Measurements from ENCODE around the gene OLFML3.

Gene OLFML3

DNA sequence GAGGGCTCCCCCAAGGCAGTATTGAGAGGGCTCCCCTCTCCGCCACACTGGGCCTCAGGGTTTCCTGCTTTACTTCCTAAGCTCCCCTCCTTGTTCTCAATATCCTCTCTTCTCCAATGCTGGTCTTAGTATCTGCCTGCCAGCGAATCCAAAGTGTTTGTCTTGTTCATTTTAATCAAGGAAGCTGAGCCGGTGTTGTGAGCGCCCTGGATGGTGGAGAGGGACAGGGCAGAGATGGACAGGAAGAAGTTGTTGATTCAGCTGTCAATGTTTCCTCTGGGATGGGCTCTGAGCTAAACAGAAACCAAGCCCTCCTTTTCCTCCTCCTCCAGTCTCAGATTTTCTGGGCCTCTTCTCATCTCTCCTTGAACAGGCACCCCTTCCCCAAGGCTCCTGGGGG lies 5.4 kb downstream of the OLFML3 start:
- Histone ChIP-seq H3K4me2 (ENCODE audit: low read length) (no peak overlapping the region), H3K4me3 (ENCODE audit: low read length) (no peak overlapping the region), H3K27ac (ENCODE audit: low read length) (no peak overlapping the region), H3K79me2 (ENCODE audit: low read length) (no peaks in the 10 kb centered on the region), H2AFZ (ENCODE audit: low read depth, low read length) (no peak overlapping the region), H3K27me3 (ENCODE audit: low read depth, low read length) (no peaks in the 10 kb centered on the region), H3K36me3 (replicated peaks; ENCODE audit: low read depth, low read length) (no peaks in the 10 kb centered on the region), H4K20me1 (ENCODE audit: insufficient read depth, low read length) (no peaks in the 10 kb centered on the region), H3K9ac (ENCODE audit: low read length) (no peak overlapping the region), H3K4me1 (ENCODE audit: low read length) (no peaks in the 10 kb centered on the region), H3K9me3 (ENCODE audit: insufficient read depth, low read length) (no peaks in the 10 kb centered on the region)
- TF ChIP-seq EZH2phosphoT487 (IDR thresholded peaks at IDR 0.05; ENCODE audit: low read depth) (no peak), CTCF (IDR thresholded peaks at IDR 0.05; ENCODE audit: low read depth, low read length) (no peak)

DNA sequence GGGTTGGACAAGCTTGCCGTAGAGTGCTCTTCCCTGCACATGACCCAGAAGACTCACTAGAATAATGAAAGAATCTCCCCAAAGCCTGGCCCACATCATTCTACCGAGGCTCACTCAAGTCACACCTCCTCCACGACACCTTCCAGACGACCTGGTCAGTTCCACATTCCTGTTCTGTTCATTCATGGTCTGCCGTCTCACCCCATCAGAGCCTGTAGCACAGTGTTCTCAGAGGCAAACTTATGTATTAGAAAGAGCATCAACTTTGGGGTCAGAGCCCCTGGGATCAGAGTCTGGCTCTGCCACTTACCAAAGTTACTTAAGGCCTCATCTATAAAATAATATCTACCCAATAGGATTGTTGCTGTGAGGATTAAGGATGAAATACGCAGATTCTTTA lies 7.5 kb downstream of the OLFML3 start:
- no peaks in the 10 kb centered on the region for H3K9me3 ChIP-seq (ENCODE audit: insufficient read depth, low read length)
- H3K9ac ChIP-seq (ENCODE audit: low read length) = no peak overlapping the region
- no peak overlapping the region for H3K27ac ChIP-seq (ENCODE audit: low read length)
- H3K4me3 ChIP-seq (ENCODE audit: low read length) = no peak overlapping the region
- no peak overlapping the region for H2AFZ ChIP-seq (ENCODE audit: low read depth, low read length)
- H3K27me3 ChIP-seq (ENCODE audit: low read depth, low read length) = no peaks in the 10 kb centered on the region
- H4K20me1 ChIP-seq (ENCODE audit: insufficient read depth, low read length) = no peaks in the 10 kb centered on the region
- no peak overlapping the region for H3K4me2 ChIP-seq (ENCODE audit: low read length)
- H3K36me3 ChIP-seq (replicated peaks; ENCODE audit: low read depth, low read length) = no peaks in the 10 kb centered on the region
- no peaks in the 10 kb centered on the region for H3K79me2 ChIP-seq (ENCODE audit: low read length)
- no peaks in the 10 kb centered on the region for H3K4me1 ChIP-seq (ENCODE audit: low read length)
- TF ChIP-seq EZH2phosphoT487 (IDR thresholded peaks at IDR 0.05; ENCODE audit: low read depth) = no peak
- TF ChIP-seq CTCF (IDR thresholded peaks at IDR 0.05; ENCODE audit: low read depth, low read length) = no peak

DNA sequence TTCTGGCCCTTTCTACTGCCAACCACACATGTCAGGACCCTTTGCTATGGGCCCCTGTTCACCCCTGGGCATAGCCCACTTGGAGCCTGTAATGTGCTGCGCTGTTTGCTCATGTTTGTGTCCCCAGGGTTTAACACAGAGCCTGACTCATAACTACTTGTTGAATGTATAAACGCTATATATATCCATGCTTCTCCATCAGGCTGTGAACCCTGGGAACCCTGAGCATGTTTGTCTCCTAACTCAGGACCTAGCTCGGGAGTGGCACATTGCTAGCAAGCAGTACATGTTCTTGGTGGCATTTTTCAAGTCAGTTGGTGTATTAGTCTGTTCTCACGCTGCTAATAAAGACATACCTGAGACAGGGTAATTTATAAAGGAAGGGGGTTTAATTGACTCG lies 8.0 kb downstream of the OLFML3 start:
- no peak overlapping the region for H2AFZ ChIP-seq (ENCODE audit: low read depth, low read length)
- no peaks in the 10 kb centered on the region for H3K9me3 ChIP-seq (ENCODE audit: insufficient read depth, low read length)
- no peaks in the 10 kb centered on the region for H3K27me3 ChIP-seq (ENCODE audit: low read depth, low read length)
- H4K20me1 ChIP-seq (ENCODE audit: insufficient read depth, low read length) = no peaks in the 10 kb centered on the region
- no peak overlapping the region for H3K4me3 ChIP-seq (ENCODE audit: low read length)
- no peak overlapping the region for H3K4me2 ChIP-seq (ENCODE audit: low read length)
- H3K9ac ChIP-seq (ENCODE audit: low read length) = no peak overlapping the region
- H3K27ac ChIP-seq (ENCODE audit: low read length) = no peak overlapping the region
- H3K79me2 ChIP-seq (ENCODE audit: low read length) = no peaks in the 10 kb centered on the region
- no peaks in the 10 kb centered on the region for H3K4me1 ChIP-seq (ENCODE audit: low read length)
- H3K36me3 ChIP-seq (replicated peaks; ENCODE audit: low read depth, low read length) = no peaks in the 10 kb centered on the region
- no peak for TF ChIP-seq CTCF (IDR thresholded peaks at IDR 0.05; ENCODE audit: low read depth, low read length)
- TF ChIP-seq EZH2phosphoT487 (IDR thresholded peaks at IDR 0.05; ENCODE audit: low read depth) = no peak

- H2AFZ ChIP-seq (ENCODE audit: low read depth, low read length) = no peak overlapping the region
- no peaks in the 10 kb centered on the region for H4K20me1 ChIP-seq (ENCODE audit: insufficient read depth, low read length)
- H3K27me3 ChIP-seq (ENCODE audit: low read depth, low read length) = no peaks in the 10 kb centered on the region
- H3K4me1 ChIP-seq (ENCODE audit: low read length) = no peaks in the 10 kb centered on the region
- H3K9me3 ChIP-seq (ENCODE audit: insufficient read depth, low read length) = no peaks in the 10 kb centered on the region
- no peaks in the 10 kb centered on the region for H3K79me2 ChIP-seq (ENCODE audit: low read length)
- H3K9ac ChIP-seq (ENCODE audit: low read length) = no peak overlapping the region
- TF ChIP-seq EZH2phosphoT487 (IDR thresholded peaks at IDR 0.05; ENCODE audit: low read depth) = no peak
- no peak overlapping the region for H3K27ac ChIP-seq (ENCODE audit: low read length)
- H3K4me2 ChIP-seq (ENCODE audit: low read length) = no peak overlapping the region
- no peaks in the 10 kb centered on the region for H3K36me3 ChIP-seq (replicated peaks; ENCODE audit: low read depth, low read length)
- no peak overlapping the region for H3K4me3 ChIP-seq (ENCODE audit: low read length)
Measured at GRCh38 chr1:113990530-113990929, 11.3 kb downstream of the OLFML3 start.

DNA sequence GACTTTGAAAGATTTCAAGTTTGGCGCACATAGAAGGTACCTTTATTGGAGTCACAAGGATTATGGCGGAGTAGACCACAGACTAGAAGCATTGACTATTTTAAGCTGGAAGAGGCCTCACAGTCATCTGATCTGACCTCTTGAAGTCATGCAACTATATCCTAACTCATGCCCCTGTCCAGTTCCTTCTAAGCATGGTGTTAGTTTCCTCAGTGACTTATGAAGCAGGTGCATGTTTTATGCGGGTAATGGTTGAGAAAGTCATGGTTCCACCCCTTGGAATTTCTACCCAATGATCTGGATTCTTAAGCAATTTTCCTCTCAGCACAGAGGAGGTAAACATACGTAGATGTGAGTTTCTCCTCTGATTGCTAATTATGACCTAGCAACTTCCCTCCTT lies 11.7 kb downstream of the OLFML3 start:
- Histone ChIP-seq H3K27ac (ENCODE audit: low read length) (no peak overlapping the region), H3K9me3 (ENCODE audit: insufficient read depth, low read length) (no peaks in the 10 kb centered on the region), H3K4me1 (ENCODE audit: low read length) (no peaks in the 10 kb centered on the region), H3K9ac (ENCODE audit: low read length) (no peak overlapping the region), H3K4me2 (ENCODE audit: low read length) (no peak overlapping the region), H4K20me1 (ENCODE audit: insufficient read depth, low read length) (no peaks in the 10 kb centered on the region), H3K36me3 (replicated peaks; ENCODE audit: low read depth, low read length) (no peaks in the 10 kb centered on the region), H3K4me3 (ENCODE audit: low read length) (no peak overlapping the region), H3K27me3 (ENCODE audit: low read depth, low read length) (no peaks in the 10 kb centered on the region), H3K79me2 (ENCODE audit: low read length) (no peaks in the 10 kb centered on the region), H2AFZ (ENCODE audit: low read depth, low read length) (no peak overlapping the region)
- no peak for TF ChIP-seq CTCF (IDR thresholded peaks at IDR 0.05; ENCODE audit: low read depth, low read length)
- TF ChIP-seq EZH2phosphoT487 (IDR thresholded peaks at IDR 0.05; ENCODE audit: low read depth) = no peak

Data from OCI-LY3 (cell line).